ENCODE data around the gene CSTA.
A peak's percentile ranks its signal among the peaks of the same experiment; 100 is the strongest.

The CSTA gene

DNA sequence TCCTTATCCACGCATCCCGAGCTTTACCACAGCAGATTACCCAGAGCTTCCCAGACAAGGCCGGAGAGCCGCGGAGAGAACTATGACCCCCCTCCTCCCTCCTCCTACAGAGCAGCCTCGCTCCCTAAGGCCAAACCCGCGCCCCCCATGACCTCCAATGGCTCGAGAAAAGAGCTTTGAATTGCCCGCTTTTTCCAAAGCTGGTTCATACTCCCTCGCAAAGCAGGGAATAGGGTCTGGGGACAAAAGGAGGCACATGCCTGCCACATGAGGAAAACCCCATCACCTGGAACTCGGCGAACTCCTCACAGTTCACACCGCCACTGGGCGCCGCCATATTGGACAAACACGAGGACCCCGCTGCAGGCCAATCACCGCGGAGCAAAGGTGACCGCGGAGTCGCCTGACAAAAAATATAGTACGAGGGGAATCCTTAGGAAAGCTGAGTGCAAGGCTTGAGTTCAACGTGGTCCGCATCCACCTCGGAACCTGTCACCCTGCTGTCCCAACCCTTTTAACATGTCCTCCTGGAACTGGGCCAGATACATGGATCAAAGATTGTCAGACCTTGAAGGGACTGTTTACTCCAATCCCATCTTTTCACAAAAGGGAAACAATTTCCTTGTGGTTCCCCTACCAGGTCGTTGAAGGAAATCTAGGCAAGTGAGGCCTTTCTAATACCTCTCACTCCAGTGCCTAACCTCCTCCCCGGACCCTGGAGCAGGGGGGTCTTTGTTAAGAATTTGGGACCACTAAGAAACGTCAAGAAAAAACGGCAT lies 58.0 kb downstream of the CSTA start, which contains the start of gene MIX23:
Gene MIX23 (minus strand): TSS at position 344 of the 779 bp plus-strand sequence. CDS start 7 bp downstream, at position 337.
- in situ Hi-C loops (cut with MboI; ENCODE audit: low sequenced_read_pairs, unreplicated experiment), result no loop called here
- no peak for TF ChIP-seq CTCF (IDR thresholded peaks at IDR 0.05; ENCODE audit: borderline replicate concordance, control extremely low read depth, extremely low read depth, insufficient read depth, missing control alignments)
- DNase-seq (ENCODE audit: low spot score), result peak; percentile 81

GRCh38 chr3:122383771-122384697 lies 59.0 kb downstream of the CSTA start, which contains the start of gene FAM162A:
FAM162A (plus strand) TSS chr3:122384182; CDS start chr3:122384266, 84 bp downstream.
- DNase-seq (ENCODE audit: low spot score), result peak; percentile 95
- TF ChIP-seq CTCF (IDR thresholded peaks at IDR 0.05; ENCODE audit: borderline replicate concordance, control extremely low read depth, extremely low read depth, insufficient read depth, missing control alignments), result peak; percentile 85
- in situ Hi-C loops (cut with MboI; ENCODE audit: low sequenced_read_pairs, unreplicated experiment), result no loop called here

GRCh38 chr3:122387709-122388108 lies 62.7 kb downstream of the CSTA start:
- no peak for TF ChIP-seq CTCF (IDR thresholded peaks at IDR 0.05; ENCODE audit: borderline replicate concordance, control extremely low read depth, extremely low read depth, insufficient read depth, missing control alignments)
- in situ Hi-C loops (cut with MboI; ENCODE audit: low sequenced_read_pairs, unreplicated experiment), result no loop called here

GRCh38 chr3:122389197-122389596 lies 64.1 kb downstream of the CSTA start:
- in situ Hi-C loops (cut with MboI; ENCODE audit: low sequenced_read_pairs, unreplicated experiment), result no loop called here
- no peak for TF ChIP-seq CTCF (IDR thresholded peaks at IDR 0.05; ENCODE audit: borderline replicate concordance, control extremely low read depth, extremely low read depth, insufficient read depth, missing control alignments)

More at GRCh38 chr3:122387709-122388108, 62.7 kb downstream of the CSTA start:
- no peak for DNase-seq (ENCODE audit: low spot score)

GRCh38 chr3:122389892-122390291 lies 64.8 kb downstream of the CSTA start:
- DNase-seq (ENCODE audit: low spot score), result no peak
- TF ChIP-seq CTCF (IDR thresholded peaks at IDR 0.05; ENCODE audit: borderline replicate concordance, control extremely low read depth, extremely low read depth, insufficient read depth, missing control alignments), result no peak
- in situ Hi-C loops (cut with MboI; ENCODE audit: low sequenced_read_pairs, unreplicated experiment), result loop anchor here (10.0 kb wide), 1 partner anchor 295 kb away; the partner anchor contains the start of gene PARP14

More at GRCh38 chr3:122389197-122389596, 64.1 kb downstream of the CSTA start:
- DNase-seq (ENCODE audit: low spot score), result no peak

GRCh38 chr3:122390665-122391064 lies 65.6 kb downstream of the CSTA start:
- DNase-seq (ENCODE audit: low spot score), result no peak
- in situ Hi-C loops (cut with MboI; ENCODE audit: low sequenced_read_pairs, unreplicated experiment), result loop anchor here (10.0 kb wide), 1 partner anchor 294 kb away; the partner anchor contains the start of gene PARP14
- no peak for TF ChIP-seq CTCF (IDR thresholded peaks at IDR 0.05; ENCODE audit: borderline replicate concordance, control extremely low read depth, extremely low read depth, insufficient read depth, missing control alignments)
